HTR-8/SVneo (cell line): Measurements from ENCODE around the gene RBP3.

Experiments used
- DNase-seq: peaks from one replicate; pipeline ENCODE4 v3.0.0; 2011; ENCODE audit warnings: low spot score, mixed read lengths; ENCODE audit not compliant: insufficient read length
- FAIRE-seq: peaks from 2 replicates; lab custom pipeline; 2011; peaks lifted over from hg19 to GRCh38; lab: Jason Lieb, UNC

Gene RBP3

DNA sequence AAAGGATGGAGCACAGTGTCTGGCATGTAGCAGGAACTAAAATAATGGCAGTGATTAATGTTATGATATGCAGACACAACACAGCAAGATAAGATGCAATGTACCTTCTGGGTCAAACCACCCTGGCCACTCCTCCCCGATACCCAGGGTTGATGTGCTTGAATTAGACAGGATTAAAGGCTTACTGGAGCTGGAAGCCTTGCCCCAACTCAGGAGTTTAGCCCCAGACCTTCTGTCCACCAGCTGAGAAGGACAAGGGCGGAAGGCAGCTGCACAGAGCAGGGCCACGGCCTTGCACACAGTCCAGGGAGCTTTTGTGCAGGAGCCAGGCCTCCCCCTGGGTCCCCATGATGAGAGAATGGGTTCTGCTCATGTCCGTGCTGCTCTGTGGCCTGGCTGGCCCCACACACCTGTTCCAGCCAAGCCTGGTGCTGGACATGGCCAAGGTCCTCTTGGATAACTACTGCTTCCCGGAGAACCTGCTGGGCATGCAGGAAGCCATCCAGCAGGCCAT lies at the start of gene RBP3:
RBP3 (plus strand) TSS at position 226 of the 514 bp plus-strand sequence; CDS start at position 348, 122 bp downstream.
- DNase-seq (no peak), FAIRE-seq (no peak)

GRCh38 chr10:47298715-47299114 lies 49.4 kb upstream of the RBP3 start:
- DNase-seq, result no peak
- FAIRE-seq, result no peak

DNA sequence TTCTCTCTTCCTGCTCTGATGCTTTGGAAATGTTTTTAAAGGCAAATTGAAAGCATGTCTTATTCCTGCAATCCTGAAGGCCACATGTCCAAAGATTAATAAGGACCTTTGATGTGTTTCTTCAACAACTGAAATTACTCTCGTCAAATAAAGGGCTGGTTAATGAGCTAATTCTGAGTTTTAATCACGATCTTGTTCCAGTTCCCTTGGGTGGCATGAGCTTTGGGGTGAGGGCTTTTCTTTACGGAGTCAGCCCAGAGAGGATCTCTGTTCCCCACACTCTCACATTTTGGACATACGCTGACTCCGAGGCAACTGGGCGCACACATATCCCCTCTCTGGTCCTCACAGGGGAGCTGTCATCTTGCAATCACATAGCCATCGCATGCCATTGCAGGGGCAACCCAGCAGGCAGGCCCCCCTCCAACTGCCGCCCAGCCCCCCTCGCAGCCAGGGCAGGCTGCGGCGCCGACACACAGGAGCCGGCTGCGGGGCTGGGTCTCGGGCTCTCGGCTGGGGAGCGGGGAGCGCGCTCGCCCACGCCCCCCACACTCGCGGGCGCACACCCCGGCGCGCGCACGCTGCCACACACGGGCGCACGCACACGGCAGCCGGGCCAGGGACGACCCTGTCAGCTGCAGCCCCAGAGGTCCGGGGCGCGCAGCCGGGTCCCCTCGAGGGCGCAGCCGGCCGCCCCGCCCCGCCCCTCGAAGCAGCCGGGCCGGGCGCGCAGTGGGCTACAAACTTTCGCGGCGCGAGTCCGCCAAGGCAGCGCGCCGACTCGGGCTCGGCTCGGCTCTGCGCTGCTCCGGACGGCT lies 48.3 kb upstream of the RBP3 start, which contains the start of gene GDF10:
GDF10 (plus strand) TSS at position 587 of the 818 bp plus-strand sequence. CDS start 455 bp downstream, outside the sequence.
- DNase-seq (no peak), FAIRE-seq (no peak)

GRCh38 chr10:47300429-47300931 lies 47.7 kb upstream of the RBP3 start:
- DNase-seq (no peak), FAIRE-seq (no peak)

GRCh38 chr10:47301833-47302232 lies 46.3 kb upstream of the RBP3 start:
- DNase-seq (no peak), FAIRE-seq (no peak)

DNA sequence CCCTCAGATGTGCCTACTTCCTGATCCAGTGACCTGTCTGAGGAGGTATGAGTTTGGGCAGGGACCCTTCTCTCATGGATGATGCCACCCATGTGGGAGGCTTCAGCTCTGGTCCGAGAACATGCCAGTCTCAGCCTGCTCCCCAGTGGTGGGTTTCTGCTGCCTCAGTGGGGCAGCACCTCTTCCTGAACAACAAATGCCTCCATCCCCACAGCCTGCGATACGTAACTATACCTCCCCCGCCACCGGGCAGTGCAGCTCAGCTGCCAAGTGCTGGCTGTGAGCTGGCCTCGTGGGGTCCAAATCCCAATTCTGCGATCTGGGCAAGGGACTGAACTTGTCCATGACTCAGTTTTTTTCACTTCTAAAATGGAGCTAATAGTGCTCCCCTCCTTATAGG lies 45.1 kb upstream of the RBP3 start:
- FAIRE-seq (no peak), DNase-seq (no peak)

DNA sequence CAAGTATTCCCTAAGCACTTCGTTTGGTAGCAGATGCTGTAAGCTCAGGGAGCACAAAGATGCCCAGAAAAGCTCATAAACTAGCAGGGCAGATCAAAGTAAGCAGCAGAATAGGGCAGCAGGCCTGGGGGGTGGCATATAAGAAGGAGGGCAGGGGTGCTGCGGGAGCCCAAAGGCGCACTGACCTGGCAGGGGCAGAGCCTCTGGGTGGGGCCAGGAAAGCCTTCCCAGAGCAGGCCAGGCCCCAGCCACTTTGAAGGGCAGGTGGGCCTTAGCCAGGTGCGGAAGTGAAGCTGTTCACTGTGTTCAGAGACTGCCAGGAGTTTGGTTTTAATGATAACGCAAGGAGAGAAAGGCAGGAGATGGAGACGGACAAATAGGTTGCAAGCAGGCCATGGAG lies 44.3 kb upstream of the RBP3 start:
- no peak for DNase-seq
- FAIRE-seq, result no peak

GRCh38 chr10:47305566-47305965 lies 42.6 kb upstream of the RBP3 start:
- FAIRE-seq (no peak), DNase-seq (no peak)

GRCh38 chr10:47306387-47307210 lies 41.6 kb upstream of the RBP3 start:
- DNase-seq, result no peak
- FAIRE-seq, result no peak

DNA sequence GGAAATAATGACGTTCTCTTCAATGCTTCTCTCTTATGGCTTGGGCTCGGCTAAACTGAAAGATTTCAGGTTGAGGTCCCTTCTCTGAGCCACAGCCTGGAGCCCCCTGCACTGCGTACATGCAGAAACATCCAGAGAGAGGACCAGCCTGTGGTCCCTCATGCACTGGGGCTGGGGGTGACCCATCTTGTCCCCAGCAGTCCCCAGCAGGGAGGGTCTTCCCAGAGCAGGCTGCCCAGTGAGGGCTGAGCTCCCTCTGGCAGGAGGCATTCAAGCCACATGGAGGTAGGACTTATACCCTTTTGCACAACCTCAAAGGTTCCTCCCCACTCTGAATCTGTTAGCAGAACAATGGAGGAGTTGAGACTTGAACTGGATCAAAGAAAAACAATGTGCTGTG lies 40.8 kb upstream of the RBP3 start:
- FAIRE-seq (no peak), DNase-seq (no peak)

DNA sequence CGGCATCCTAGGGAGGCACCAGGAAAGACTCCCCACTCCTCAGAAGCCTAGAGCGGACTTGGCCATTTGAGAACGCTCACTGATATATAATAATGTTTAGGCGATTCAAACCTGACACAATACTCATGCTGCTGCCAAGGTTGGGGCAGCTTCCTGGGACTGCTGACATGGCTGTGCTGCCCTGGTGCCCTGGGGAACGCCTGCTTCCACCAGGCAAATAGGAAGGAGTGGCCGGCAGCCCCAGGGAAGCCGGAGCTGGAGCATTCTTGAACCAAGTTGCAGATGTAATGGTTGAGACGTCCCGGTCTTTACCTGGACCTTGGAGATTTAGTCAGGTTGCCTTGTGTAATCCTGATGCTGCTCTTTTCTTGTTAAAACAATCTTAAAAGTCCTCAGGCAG lies 39.4 kb upstream of the RBP3 start:
- DNase-seq, result no peak
- no peak for FAIRE-seq

- DNase-seq (no peak), FAIRE-seq (no peak)
These were observed 38.6 kb upstream of the RBP3 start for GRCh38 chr10:47309408-47310089.

GRCh38 chr10:47310090-47310505 lies 38.1 kb upstream of the RBP3 start:
- no peak for FAIRE-seq

DNA sequence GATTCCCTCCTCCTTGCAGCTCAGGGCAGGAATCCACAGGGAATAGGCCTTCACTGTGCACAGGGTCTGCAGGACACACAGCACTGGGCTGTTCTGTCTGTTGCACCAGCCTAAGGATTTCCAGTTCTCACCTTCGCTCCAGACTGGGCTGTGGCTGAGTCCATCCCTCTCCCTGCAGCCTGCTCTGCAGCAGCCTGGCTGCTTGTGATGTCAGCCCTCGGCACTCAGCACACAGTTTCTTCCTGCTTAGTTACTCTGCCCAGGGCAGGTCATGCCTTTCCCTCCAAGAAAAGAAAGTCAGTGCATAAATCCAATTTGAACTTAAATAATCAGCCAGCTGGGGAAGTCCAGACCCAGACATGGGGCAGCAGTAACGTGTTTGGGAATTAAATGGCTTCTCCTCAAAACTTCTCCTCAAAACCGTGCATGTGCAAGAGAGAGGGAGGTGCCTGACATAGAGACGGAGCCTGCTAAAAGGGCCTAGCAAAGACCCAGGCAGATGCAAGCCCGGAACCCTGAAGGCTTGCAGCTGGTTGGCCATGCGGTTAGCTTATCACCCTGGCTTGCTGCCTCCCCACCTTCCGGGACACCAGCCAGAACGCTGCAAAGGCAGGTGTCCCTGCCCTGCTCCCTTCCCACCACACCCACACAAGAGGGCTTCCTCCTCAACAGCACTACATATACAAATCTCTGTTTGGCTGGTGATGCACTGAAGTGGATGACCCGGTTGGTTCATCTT lies 36.8 kb upstream of the RBP3 start:
- FAIRE-seq (no peak), DNase-seq (no peak)

More at GRCh38 chr10:47310090-47310505, 38.1 kb upstream of the RBP3 start:
- DNase-seq, result no peak

DNA sequence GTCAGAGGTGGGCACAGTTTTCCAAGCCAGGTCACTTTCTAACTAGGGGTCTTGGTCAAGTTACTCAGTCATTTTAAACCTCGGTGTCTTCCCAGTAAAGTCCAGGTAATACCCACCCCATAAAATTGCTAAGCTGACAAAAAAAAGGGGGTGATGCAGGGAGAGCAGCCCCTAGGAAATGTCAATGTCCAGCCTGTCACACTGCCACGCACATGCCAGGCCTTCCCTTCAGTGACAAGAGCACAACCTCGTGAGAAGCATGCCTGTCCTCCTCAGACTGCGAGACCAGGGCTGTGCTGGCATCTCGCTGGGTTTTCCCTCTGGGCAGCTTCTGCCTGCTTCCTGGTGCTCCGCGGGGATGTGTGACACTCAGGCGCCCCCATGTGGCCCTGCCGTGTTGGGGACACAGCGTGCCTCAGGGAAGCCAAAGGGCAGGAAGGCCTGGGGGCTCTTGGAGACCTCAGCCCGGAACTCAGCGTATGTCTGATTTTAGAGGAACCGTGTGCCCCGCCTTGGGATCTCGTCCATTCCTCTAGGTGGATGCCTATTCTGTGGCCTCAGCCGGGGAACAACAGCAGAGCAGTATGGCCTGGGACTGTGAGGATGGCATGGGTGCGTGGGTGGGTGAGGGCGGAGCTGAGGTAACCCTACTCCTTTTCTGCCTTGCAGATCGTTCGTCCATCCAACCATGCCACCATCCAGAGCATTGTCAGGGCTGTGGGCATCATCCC lies 36.1 kb upstream of the RBP3 start:
- DNase-seq, result peak; percentile 85
- FAIRE-seq, result no peak

- no peak for FAIRE-seq
- no peak for DNase-seq
These were observed 35.5 kb upstream of the RBP3 start for GRCh38 chr10:47312663-47312995.

DNA sequence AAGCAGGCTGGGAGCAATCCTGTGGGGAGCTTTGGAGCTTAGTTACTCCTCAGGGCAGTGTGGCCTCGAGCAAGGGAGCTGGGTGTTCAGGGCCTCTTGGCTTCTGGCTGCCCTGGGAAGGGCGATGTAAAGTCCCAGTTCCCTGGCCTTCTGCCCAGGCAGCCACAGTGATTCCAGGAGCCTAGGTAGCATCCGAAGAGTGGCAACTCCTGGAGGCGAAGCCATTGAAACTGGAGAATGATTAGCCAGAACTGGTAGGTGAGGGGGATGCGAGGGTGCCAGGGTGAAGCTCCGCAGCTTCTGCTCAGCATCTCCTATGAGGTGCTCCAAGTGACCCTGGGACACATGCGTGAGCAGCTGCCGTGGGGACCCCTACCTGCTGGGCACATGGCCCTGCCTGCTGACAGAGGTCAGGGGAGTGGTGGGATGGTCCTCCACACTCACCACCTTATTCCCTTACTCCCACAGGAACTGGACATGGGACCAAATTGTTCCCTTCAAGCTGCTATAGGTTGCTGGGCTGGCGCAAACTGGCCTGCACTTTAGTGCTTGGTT lies 33.7 kb upstream of the RBP3 start:
- DNase-seq, result no peak
- FAIRE-seq, result no peak

GRCh38 chr10:47315421-47315820 lies 32.7 kb upstream of the RBP3 start:
- no peak for DNase-seq
- no peak for FAIRE-seq

DNA sequence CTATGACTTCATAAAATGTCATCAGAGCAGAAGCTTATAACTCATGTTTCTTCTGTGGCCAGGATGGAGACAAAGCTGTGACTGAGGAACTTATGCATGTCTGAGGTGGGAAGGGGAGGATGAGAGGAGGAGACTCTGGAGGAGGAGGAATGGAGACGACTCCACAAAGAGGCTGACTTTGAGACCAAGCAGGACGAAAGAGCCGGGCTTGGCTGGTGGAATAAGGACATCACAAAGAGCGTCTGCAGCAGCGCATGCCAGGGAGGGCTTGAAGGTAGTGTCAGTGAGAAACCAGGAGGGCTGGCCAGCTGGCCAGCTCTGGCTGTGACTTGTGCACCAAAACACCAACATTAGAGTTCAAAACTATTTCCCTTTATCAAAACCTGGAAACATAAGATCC lies 32.0 kb upstream of the RBP3 start:
- FAIRE-seq (no peak), DNase-seq (no peak)
